ENCODE results near the gene TAGLN3. TPM values are rescaled to one million over a fixed set of nuclear protein-coding genes. Genes with fewer than 3 reads are reported as not detected.

TAGLN3 gene
- total and polyA plus RNA-seq, 2 donors (not counting 3 experiments of a cell fraction or from before 2014, with no cell fraction given), result not detected

GRCh38 chr3:112043621-112044201, 45.0 kb downstream of the TAGLN3 start:
- Histone ChIP-seq H3K36me3 (ENCODE audit: control insufficient read depth in 2 of 2, extremely low read depth in 1 of 2, insufficient read depth in 2 of 2, low read length in 2 of 2) (no peaks in the 10 kb centered on the region), H3K27ac (ENCODE audit: insufficient read depth, low read depth, low read length) (no peak overlapping the region), H3K9me1 (replicated peaks; ENCODE audit: control insufficient read depth, extremely low read depth, insufficient read depth, low read length) (no peaks in the 10 kb centered on the region), H3K27me3 (ENCODE audit: control insufficient read depth in 2 of 2, insufficient read depth in 2 of 2, low read length in 2 of 2) (no peaks in the 10 kb centered on the region), H3K4me2 (ENCODE audit: insufficient read depth, low read length) (peak overlapping the region; percentile 42), H3K9me3 (replicated peaks; ENCODE audit: control insufficient read depth, insufficient read depth, low read length) (no peaks in the 10 kb centered on the region), H3K79me2 (ENCODE audit: control insufficient read depth, insufficient read depth, low read length) (no peaks in the 10 kb centered on the region), H2AFZ (ENCODE audit: low read depth, low read length) (peak overlapping the region; percentile 79), H3K4me1 (ENCODE audit: control insufficient read depth, extremely low read depth, insufficient read depth, low read length) (no peaks in the 10 kb centered on the region), H3K9ac (replicated peaks; ENCODE audit: extremely low read depth, insufficient read depth, low read length) (no peak overlapping the region), H3K4me3 (replicated peaks in 1 of 3; ENCODE audit: insufficient read depth in 1 of 3, low read depth in 1 of 3, low read length in 3 of 3) (no peak overlapping the region), H4K20me1 (replicated peaks; ENCODE audit: control insufficient read depth, extremely low read depth, insufficient read depth, low read length) (no peaks in the 10 kb centered on the region)
- FAIRE-seq (peak; percentile 73), DNase-seq (ENCODE audit: low read depth, low spot score) (peak; percentile 71)
- ChIA-PET CTCF (interaction anchor here (0.6 to 3.4 kb wide), 43 partner anchors 9 to 466 kb away, joined by 3 to 33 read pairs (median 4); partner anchors contain the start of genes ABHD10 and TMPRSS7), POLR2A (no interaction called here)
- TF ChIP-seq JUN (IDR thresholded peaks at IDR 0.05; ENCODE audit: borderline replicate concordance, insufficient read depth, insufficient read length, low read depth), result no peak
- TF ChIP-seq GATA2 (IDR thresholded peaks at IDR 0.05; ENCODE audit: insufficient read depth, insufficient read length, low read depth, low read length), result no peak
- TF ChIP-seq, protein P1, sequence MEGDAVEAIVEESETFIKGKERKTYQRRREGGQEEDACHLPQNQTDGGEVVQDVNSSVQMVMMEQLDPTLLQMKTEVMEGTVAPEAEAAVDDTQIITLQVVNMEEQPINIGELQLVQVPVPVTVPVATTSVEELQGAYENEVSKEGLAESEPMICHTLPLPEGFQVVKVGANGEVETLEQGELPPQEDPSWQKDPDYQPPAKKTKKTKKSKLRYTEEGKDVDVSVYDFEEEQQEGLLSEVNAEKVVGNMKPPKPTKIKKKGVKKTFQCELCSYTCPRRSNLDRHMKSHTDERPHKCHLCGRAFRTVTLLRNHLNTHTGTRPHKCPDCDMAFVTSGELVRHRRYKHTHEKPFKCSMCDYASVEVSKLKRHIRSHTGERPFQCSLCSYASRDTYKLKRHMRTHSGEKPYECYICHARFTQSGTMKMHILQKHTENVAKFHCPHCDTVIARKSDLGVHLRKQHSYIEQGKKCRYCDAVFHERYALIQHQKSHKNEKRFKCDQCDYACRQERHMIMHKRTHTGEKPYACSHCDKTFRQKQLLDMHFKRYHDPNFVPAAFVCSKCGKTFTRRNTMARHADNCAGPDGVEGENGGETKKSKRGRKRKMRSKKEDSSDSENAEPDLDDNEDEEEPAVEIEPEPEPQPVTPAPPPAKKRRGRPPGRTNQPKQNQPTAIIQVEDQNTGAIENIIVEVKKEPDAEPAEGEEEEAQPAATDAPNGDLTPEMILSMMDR (IDR thresholded peaks at IDR 0.05; ENCODE audit: extremely low read depth in 1 of 2, insufficient read depth in 1 of 2, low read depth in 1 of 2, low read length in 2 of 2), result peak; percentile 80 to 85
- TF ChIP-seq POLR2A (IDR thresholded peaks at IDR 0.05; ENCODE audit: low read depth, low read length), result no peak
- dilution Hi-C loops (cut with MboI; ENCODE audit: extremely low pct_ligation_motif_present, low sequenced_read_pairs) (no loop called here), intact Hi-C loops (cut with micrococcal nuclease) (loop anchor here (1.0 to 2.0 kb wide), 4 partner anchors 54 to 375 kb away; no protein-coding TSS in a partner anchor)
- no TSS peak for BruUV-seq (replicated peaks)

- Histone ChIP-seq H2AFZ (ENCODE audit: low read depth, low read length) (no peak overlapping the region), H4K20me1 (replicated peaks; ENCODE audit: control insufficient read depth, extremely low read depth, insufficient read depth, low read length) (no peaks in the 10 kb centered on the region), H3K36me3 (ENCODE audit: control insufficient read depth in 2 of 2, extremely low read depth in 1 of 2, insufficient read depth in 2 of 2, low read length in 2 of 2) (no peaks in the 10 kb centered on the region), H3K9me3 (replicated peaks; ENCODE audit: control insufficient read depth, insufficient read depth, low read length) (no peaks in the 10 kb centered on the region), H3K4me2 (ENCODE audit: insufficient read depth, low read length) (no peak overlapping the region), H3K27ac (ENCODE audit: insufficient read depth, low read depth, low read length) (no peak overlapping the region), H3K9ac (replicated peaks; ENCODE audit: extremely low read depth, insufficient read depth, low read length) (no peak overlapping the region), H3K4me3 (replicated peaks in 1 of 3; ENCODE audit: insufficient read depth in 1 of 3, low read depth in 1 of 3, low read length in 3 of 3) (no peak overlapping the region), H3K79me2 (ENCODE audit: control insufficient read depth, insufficient read depth, low read length) (no peaks in the 10 kb centered on the region), H3K4me1 (ENCODE audit: control insufficient read depth, extremely low read depth, insufficient read depth, low read length) (no peaks in the 10 kb centered on the region), H3K27me3 (ENCODE audit: control insufficient read depth in 2 of 2, insufficient read depth in 2 of 2, low read length in 2 of 2) (no peaks in the 10 kb centered on the region), H3K9me1 (replicated peaks; ENCODE audit: control insufficient read depth, extremely low read depth, insufficient read depth, low read length) (no peaks in the 10 kb centered on the region)
- ChIA-PET CTCF (interaction anchor here (1.0 kb wide), 1 partner anchor 33 kb away, joined by 3 read pairs; no protein-coding TSS in a partner anchor), POLR2A (no interaction called here)
- intact Hi-C loops (cut with micrococcal nuclease) (no loop called here), dilution Hi-C loops (cut with MboI; ENCODE audit: extremely low pct_ligation_motif_present, low sequenced_read_pairs) (no loop called here)
- FAIRE-seq, result no peak
- no TSS peak for BruUV-seq (replicated peaks)
- no peak for DNase-seq (ENCODE audit: low read depth, low spot score)
- TF ChIP-seq, protein P1 (IDR thresholded peaks at IDR 0.05; ENCODE audit: extremely low read depth in 1 of 2, insufficient read depth in 1 of 2, low read depth in 1 of 2, low read length in 2 of 2), result no peak
These were observed 47.9 kb downstream of the TAGLN3 start for GRCh38 chr3:112046599-112046998.

Measured in endothelial cell of umbilical vein (primary cell).